Smooth muscle cell (in vitro differentiated cells): ENCODE measurements around the gene TEX12. TPM values are rescaled to one million over a fixed set of nuclear protein-coding genes. Genes with fewer than 3 reads are reported as not detected.
A peak's percentile ranks its signal among the peaks of the same experiment; 100 is the strongest.

Source experiments
- DNase-seq: peaks from one replicate; lab custom pipeline; 2025; ENCODE audit not compliant: unreplicated experiment; lab: John Stamatoyannopoulos, UW
- H2AFZ ChIP-seq: fragments of 200-600 bp; sonication (generic); 2 replicates; pipeline ENCODE4 v1.6.0; 2016; ENCODE audit warnings: antibody characterized with exemption, low read depth, mild to moderate bottlenecking
- H3F3A ChIP-seq: fragments of 200-600 bp; sonication (generic); 2 replicates; pipeline ENCODE4 v1.6.0; 2017; ENCODE audit warnings: antibody characterized with exemption, low read depth
- H3K27ac ChIP-seq: fragments of 200-600 bp; sonication (generic); 2 replicates; pipeline ENCODE4 v1.5.1; 2016; ENCODE audit warnings: low read depth, mild to moderate bottlenecking
- H3K27me3 ChIP-seq: fragments of 200-600 bp; sonication (generic); 2 replicates; pipeline ENCODE4 v1.6.1; 2016; ENCODE audit warnings: low read depth, mild to moderate bottlenecking
- H3K36me3 ChIP-seq: fragments of 200-600 bp; sonication (generic); 2 replicates; pipeline ENCODE4 v1.5.1; 2016; ENCODE audit warnings: low read depth
- H3K4me1 ChIP-seq: fragments of 200-600 bp; sonication (generic); 2 replicates; pipeline ENCODE4 v1.5.1; 2016; ENCODE audit warnings: low read depth
- H3K4me2 ChIP-seq: fragments of 200-600 bp; sonication (generic); 2 replicates; pipeline ENCODE4 v1.6.0; 2016; ENCODE audit warnings: mild to moderate bottlenecking
- H3K4me3 ChIP-seq: fragments of 200-600 bp; sonication (generic); 2 replicates; pipeline ENCODE4 v1.5.1; 2016; ENCODE audit warnings: mild to moderate bottlenecking
- H3K79me2 ChIP-seq: fragments of 200-600 bp; sonication (generic); 2 replicates; pipeline ENCODE4 v1.6.0; 2016; ENCODE audit warnings: low read depth, mild to moderate bottlenecking
- H3K9ac ChIP-seq: fragments of 200-600 bp; sonication (generic); 2 replicates; pipeline ENCODE4 v1.6.0; 2016; ENCODE audit warnings: low read depth
- H3K9me3 ChIP-seq: fragments of 200-600 bp; sonication (generic); replicated peaks from 2 replicates; pipeline ENCODE4 v1.5.1; 2016; ENCODE audit warnings: low read depth
- H4K20me1 ChIP-seq: fragments of 200-600 bp; sonication (generic); 2 replicates; pipeline ENCODE4 v1.6.0; 2016; ENCODE audit warnings: low read depth
- WGBS: methylation state at CpG from one replicate; pipeline ENCODE4 v1.1.7; 2016; ENCODE audit warnings: low lambda C conversion rate; 5-methylcytosine and 5-hydroxymethylcytosine counted together
- polyA plus RNA-seq: library from polyadenylated mRNA; unstranded; fragments of >200 nt; fragmentation: Nextera tagmentation; extraction: Ambion mirVana; gene quantifications from 2 replicates; pipeline ENCODE4 v1.2.1, GENCODE V29; 2016
- total RNA-seq: library from RNA; depleted of rRNA; stranded (reverse); fragments of >200 nt; gene quantifications from 2 replicates; pipeline ENCODE4 v1.2.3, GENCODE V29; 2014
- TF ChIP-seq, protein P1 (sequence below): fragments of 200-600 bp; sonication (generic); IDR thresholded peaks from 2 replicates; pipeline ENCODE4 v1.5.1; 2017; ENCODE audit warnings: borderline replicate concordance, mild to moderate bottlenecking, antibody characterized with exemption; ENCODE audit not compliant: insufficient read depth, poor library complexity, severe bottlenecking

The TEX12 gene
- total and polyA plus RNA-seq, 2 experiments from 2014 or later, result not detected

DNA sequence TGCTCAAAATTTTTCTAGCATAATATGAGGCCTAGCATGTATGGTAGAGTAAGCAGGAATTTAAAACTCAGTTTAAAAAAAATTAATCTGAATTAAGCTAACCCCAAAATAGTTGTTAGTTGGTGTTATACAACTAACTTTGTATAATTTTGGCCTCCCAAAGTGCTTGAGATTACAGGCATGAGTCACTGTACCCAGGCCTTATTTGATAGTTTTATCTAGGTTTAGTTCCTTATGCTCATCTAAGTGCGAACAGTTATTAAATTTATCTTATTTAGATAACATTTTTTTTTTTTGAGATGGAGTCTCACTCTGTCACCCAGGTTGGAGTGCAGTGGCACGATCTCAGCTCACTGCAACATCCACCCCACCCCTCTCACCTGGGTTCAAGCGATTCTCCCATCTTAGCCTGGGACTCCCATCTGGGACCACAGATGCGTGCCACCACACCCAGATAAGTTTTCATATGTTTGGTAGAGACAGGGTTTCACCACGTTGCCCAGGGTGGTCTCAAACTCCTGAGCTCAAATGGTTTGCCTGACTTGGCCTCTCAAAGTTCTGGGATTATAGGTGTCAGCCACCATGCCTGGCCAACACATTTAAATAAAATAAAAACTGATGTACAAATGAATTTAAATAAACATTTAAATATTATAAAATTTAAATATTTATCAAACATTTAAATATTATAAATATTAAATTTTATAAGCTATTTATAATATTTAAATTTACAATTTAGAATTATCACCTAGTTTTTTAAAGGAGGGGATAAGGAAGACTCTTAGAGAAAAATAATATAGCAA lies 10.8 kb upstream of the TEX12 start:
- H3F3A ChIP-seq, result peaks cover 7% of the 10 kb centered on the region
- 89% methylated on average over 5 of the region's 5 CpGs for WGBS
- peaks cover 3% of the 10 kb centered on the region for H3K27me3 ChIP-seq
- H3K9ac ChIP-seq, result peak overlapping the region; percentile 68
- H4K20me1 ChIP-seq, result no peaks in the 10 kb centered on the region
- H3K79me2 ChIP-seq, result no peaks in the 10 kb centered on the region
- no peaks in the 10 kb centered on the region for H3K9me3 ChIP-seq
- H3K27ac ChIP-seq, result peak overlapping the region; percentile 91
- TF ChIP-seq, protein P1, sequence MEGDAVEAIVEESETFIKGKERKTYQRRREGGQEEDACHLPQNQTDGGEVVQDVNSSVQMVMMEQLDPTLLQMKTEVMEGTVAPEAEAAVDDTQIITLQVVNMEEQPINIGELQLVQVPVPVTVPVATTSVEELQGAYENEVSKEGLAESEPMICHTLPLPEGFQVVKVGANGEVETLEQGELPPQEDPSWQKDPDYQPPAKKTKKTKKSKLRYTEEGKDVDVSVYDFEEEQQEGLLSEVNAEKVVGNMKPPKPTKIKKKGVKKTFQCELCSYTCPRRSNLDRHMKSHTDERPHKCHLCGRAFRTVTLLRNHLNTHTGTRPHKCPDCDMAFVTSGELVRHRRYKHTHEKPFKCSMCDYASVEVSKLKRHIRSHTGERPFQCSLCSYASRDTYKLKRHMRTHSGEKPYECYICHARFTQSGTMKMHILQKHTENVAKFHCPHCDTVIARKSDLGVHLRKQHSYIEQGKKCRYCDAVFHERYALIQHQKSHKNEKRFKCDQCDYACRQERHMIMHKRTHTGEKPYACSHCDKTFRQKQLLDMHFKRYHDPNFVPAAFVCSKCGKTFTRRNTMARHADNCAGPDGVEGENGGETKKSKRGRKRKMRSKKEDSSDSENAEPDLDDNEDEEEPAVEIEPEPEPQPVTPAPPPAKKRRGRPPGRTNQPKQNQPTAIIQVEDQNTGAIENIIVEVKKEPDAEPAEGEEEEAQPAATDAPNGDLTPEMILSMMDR, result no peak
- no peak for DNase-seq
- no peak overlapping the region for H2AFZ ChIP-seq
- peaks cover 4% of the 10 kb centered on the region for H3K4me1 ChIP-seq
- no peaks in the 10 kb centered on the region for H3K36me3 ChIP-seq
- peak overlapping the region; percentile 73 for H3K4me2 ChIP-seq
- H3K4me3 ChIP-seq, result no peak overlapping the region

DNA sequence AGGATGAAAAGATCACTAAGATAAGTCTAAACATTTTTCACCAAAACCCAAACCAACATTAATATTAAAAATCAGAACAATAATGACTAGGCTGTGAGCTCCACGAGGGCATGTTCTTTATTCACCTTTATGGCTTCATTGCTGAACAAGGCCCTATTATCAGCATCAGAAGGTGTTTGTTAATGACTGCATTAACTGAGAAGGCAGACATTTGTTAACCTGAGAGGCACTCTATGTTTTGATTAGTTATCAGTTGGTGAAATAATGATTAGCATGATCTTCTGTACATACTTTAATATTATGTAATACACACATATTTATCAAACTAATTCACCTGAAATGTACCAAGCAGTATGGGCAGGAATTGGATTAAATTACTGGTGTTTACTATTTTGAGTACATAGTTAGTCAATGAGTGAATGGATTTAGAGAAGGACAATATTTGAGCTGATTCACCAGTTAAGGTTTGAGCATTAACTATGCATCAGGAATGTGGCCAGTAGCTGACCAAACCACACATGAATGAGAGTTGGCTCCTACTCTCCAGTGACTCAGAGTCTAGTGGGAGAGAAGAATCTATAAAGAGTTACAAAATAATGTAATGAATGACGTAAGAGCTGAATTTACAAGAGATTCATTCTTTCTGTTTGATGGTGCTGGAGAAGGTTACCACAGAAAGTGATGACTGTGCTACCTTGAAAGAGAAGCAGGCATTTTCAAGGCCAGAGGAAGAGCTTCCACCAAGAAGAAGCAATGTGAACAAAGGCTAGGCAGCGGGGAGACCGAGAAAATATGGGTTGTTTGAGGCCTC lies 10.0 kb upstream of the TEX12 start:
- DNase-seq, result no peak

DNA sequence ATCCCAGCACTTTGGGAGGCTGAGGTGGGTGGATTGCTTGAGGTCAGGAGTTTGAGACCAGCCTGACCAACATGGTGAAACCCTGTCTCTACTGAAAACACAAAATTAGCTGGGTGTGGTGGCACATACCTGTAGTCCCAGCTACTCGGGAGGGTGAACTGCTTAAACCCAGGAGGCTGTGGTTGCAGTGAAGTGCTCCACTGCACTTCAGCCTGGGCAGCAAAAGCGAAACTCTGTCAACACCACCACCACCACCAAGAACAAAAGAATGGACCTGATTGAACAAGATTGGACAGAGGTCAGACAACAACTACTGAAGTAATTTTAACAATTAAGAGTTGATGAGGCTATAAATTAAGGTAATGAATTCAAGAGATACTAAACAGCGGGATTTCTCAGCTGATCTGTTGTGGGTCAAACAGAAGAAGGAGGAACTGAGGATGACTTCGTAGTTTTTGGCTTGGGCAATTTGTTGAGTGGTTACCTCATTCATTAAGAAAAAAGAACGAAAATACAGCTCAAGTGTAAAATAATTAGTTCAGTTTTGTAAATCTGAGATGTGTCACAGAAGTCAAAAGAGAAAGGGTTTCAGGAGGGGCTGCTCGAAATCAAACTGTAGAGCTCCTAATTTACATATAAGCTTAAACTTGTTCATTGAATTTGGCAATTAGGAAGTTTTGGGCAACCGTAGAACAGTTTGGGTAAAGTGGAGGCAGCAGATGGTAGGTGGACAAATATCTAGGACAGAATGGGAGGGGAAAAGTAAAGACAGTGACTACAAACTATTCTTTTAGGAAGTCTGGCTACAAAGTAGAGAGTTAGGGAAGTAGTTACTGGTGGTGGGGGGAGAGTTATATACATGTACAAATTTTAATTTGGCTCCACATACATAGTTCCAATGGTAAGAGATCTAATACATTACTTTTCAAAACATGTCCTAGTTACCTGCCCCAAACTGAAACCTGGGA lies 7.8 kb upstream of the TEX12 start:
- H3K36me3 ChIP-seq, result no peaks in the 10 kb centered on the region
- H3K9me3 ChIP-seq, result no peaks in the 10 kb centered on the region
- H3K4me3 ChIP-seq, result no peak overlapping the region
- H3K27ac ChIP-seq, result no peak overlapping the region
- no peaks in the 10 kb centered on the region for H4K20me1 ChIP-seq
- 91% methylated on average over 7 of the region's 7 CpGs for WGBS
- H3K9ac ChIP-seq, result no peak overlapping the region
- H2AFZ ChIP-seq, result no peak overlapping the region
- H3K27me3 ChIP-seq, result no peaks in the 10 kb centered on the region
- no peak overlapping the region for H3K4me2 ChIP-seq
- peaks cover 4% of the 10 kb centered on the region for H3K4me1 ChIP-seq
- no peaks in the 10 kb centered on the region for H3K79me2 ChIP-seq
- TF ChIP-seq, protein P1, result no peak
- no peak for DNase-seq
- H3F3A ChIP-seq, result peaks cover 7% of the 10 kb centered on the region

More for the DNA sequence above, 10.0 kb upstream of the TEX12 start:
- peak overlapping the region; percentile 68 for H3K9ac ChIP-seq
- no peak overlapping the region for H2AFZ ChIP-seq
- no peaks in the 10 kb centered on the region for H3K9me3 ChIP-seq
- peak overlapping the region; percentile 73 for H3K4me2 ChIP-seq
- WGBS, result 51% methylated on average over 4 of the region's 4 CpGs
- H3F3A ChIP-seq, result peaks cover 7% of the 10 kb centered on the region
- H3K79me2 ChIP-seq, result no peaks in the 10 kb centered on the region
- H3K36me3 ChIP-seq, result no peaks in the 10 kb centered on the region
- no peaks in the 10 kb centered on the region for H4K20me1 ChIP-seq
- no peaks in the 10 kb centered on the region for H3K27me3 ChIP-seq
- TF ChIP-seq, protein P1, result no peak
- H3K4me1 ChIP-seq, result peaks cover 4% of the 10 kb centered on the region
- H3K4me3 ChIP-seq, result no peak overlapping the region
- peak overlapping the region; percentile 93 for H3K27ac ChIP-seq
